CD4-positive, alpha-beta T cell treated with Interleukin-17A for 4 hours (primary cell): ENCODE measurements around the gene FAM180A.

Source experiments
- DNase-seq: peaks from one replicate; pipeline ENCODE4 v3.0.0-alpha.2; 2020; ENCODE audit warnings: mixed read lengths

Gene FAM180A

GRCh38 chr7:135736586-135737305 lies 11.9 kb downstream of the FAM180A start:
- DNase-seq = no peak

GRCh38 chr7:135734343-135734689 lies 14.3 kb downstream of the FAM180A start:
- no peak for DNase-seq

GRCh38 chr7:135733603-135734342 lies 14.8 kb downstream of the FAM180A start:
- no peak for DNase-seq

- DNase-seq = no peak
Measured at GRCh38 chr7:135731131-135731530, 17.5 kb downstream of the FAM180A start.

- no peak for DNase-seq
Measured at GRCh38 chr7:135729230-135729629, 19.4 kb downstream of the FAM180A start.

GRCh38 chr7:135728136-135728669 lies 20.4 kb downstream of the FAM180A start, which contains the start of gene SLC13A4:
TSS of gene SLC13A4 (minus strand) at chr7:135728186. CDS start at chr7:135727496, 690 bp downstream.
- no peak for DNase-seq

- no peak for DNase-seq
Measured at GRCh38 chr7:135726911-135727673, 21.5 kb downstream of the FAM180A start.

- DNase-seq = no peak
Measured at GRCh38 chr7:135726276-135726788, 22.3 kb downstream of the FAM180A start.

- DNase-seq = no peak
Measured at GRCh38 chr7:135723411-135723810, 25.2 kb downstream of the FAM180A start.

- DNase-seq = no peak
Measured at GRCh38 chr7:135721198-135721820, 27.3 kb downstream of the FAM180A start.

- DNase-seq = no peak
Measured at GRCh38 chr7:135719688-135720087, 28.9 kb downstream of the FAM180A start.

GRCh38 chr7:135718794-135719437 lies 29.7 kb downstream of the FAM180A start:
- DNase-seq = no peak

GRCh38 chr7:135718219-135718618 lies 30.4 kb downstream of the FAM180A start:
- no peak for DNase-seq

- no peak for DNase-seq
Measured at GRCh38 chr7:135717693-135718092, 30.9 kb downstream of the FAM180A start.

GRCh38 chr7:135716677-135717238 lies 31.9 kb downstream of the FAM180A start:
- no peak for DNase-seq

- no peak for DNase-seq
Measured at GRCh38 chr7:135715673-135716072, 32.9 kb downstream of the FAM180A start.

- no peak for DNase-seq
Measured at GRCh38 chr7:135715055-135715522, 33.5 kb downstream of the FAM180A start.

- DNase-seq = no peak
Measured at GRCh38 chr7:135714534-135715009, 34.0 kb downstream of the FAM180A start.

GRCh38 chr7:135713836-135714470 lies 34.7 kb downstream of the FAM180A start:
- DNase-seq = no peak

- DNase-seq = no peak
Measured at GRCh38 chr7:135712796-135713195, 35.8 kb downstream of the FAM180A start.
